PC-9 (cell line): ENCODE results near the gene PTPRT.

Experiments used
- EZH2 ChIP-seq: fragments of 200-600 bp; sonication (generic); IDR thresholded peaks from 2 replicates; pipeline ENCODE4 v1.8.0; 2017; ENCODE audit warnings: antibody characterized with exemption, low read depth
- TF ChIP-seq, protein P1 (sequence below): fragments of 200-600 bp; sonication (generic); conservative IDR thresholded peaks from 2 replicates; pipeline ENCODE4 v1.6.1; 2017; ENCODE audit warnings: mixed run types, antibody characterized with exemption, mild to moderate bottlenecking, moderate library complexity

DNA sequence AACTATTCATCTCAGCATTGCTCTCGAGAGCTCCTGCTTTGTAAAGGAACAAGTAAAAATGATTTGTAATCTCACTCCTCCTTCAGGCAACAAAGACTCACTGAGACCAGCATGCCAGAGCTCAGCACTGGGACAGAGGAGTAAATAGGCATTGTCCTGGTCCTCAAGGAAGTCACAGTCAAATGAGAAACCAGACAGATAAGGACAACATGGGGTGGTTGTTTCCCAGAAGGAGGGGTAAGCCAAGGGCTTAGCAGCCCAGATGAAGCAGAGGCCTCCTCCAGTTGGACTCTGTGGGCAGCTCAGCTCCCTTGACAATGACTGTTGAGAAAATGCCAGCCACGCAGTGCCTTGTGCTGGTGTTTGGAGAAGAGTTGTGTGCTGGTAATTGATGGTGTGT is 1145.8 kb downstream of the PTPRT start:
- TF ChIP-seq, protein P1, sequence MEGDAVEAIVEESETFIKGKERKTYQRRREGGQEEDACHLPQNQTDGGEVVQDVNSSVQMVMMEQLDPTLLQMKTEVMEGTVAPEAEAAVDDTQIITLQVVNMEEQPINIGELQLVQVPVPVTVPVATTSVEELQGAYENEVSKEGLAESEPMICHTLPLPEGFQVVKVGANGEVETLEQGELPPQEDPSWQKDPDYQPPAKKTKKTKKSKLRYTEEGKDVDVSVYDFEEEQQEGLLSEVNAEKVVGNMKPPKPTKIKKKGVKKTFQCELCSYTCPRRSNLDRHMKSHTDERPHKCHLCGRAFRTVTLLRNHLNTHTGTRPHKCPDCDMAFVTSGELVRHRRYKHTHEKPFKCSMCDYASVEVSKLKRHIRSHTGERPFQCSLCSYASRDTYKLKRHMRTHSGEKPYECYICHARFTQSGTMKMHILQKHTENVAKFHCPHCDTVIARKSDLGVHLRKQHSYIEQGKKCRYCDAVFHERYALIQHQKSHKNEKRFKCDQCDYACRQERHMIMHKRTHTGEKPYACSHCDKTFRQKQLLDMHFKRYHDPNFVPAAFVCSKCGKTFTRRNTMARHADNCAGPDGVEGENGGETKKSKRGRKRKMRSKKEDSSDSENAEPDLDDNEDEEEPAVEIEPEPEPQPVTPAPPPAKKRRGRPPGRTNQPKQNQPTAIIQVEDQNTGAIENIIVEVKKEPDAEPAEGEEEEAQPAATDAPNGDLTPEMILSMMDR: no peak
- no peak for TF ChIP-seq EZH2
